Inflammatory macrophage treated with lipopolysaccharide for 1 hour (primary cell): ENCODE measurements around the gene RAMP1.

Experiments
- DNase-seq, 2 donors: peaks; one replicate each; pipeline ENCODE4 v3.0.0-alpha.2; 2020 to 2022

RAMP1 gene

DNA sequence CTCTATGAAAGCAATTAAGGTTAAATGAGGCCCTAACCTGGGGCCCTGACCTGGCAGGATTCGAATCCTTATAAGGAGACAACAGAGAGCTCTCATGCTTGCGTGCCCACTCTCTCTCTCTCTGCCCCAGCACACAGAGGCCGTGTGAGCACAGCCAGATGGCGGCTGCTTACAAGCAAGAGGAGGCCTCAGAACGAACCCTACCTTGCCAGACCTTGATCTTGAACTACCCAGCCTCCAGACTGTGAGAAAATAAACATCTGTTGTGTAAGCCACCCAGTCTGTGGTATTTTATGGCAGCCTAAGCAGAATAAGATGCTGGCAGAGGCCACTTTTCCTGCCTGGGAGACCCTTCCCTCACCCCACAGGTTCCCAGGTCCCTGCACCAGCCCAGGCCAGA is 102.2 kb downstream of the RAMP1 start:
- no peak for DNase-seq
